ENCODE data around the gene LRRN1.
A peak's percentile ranks its signal among the peaks of the same experiment; 100 is the strongest.

The LRRN1 gene

DNA sequence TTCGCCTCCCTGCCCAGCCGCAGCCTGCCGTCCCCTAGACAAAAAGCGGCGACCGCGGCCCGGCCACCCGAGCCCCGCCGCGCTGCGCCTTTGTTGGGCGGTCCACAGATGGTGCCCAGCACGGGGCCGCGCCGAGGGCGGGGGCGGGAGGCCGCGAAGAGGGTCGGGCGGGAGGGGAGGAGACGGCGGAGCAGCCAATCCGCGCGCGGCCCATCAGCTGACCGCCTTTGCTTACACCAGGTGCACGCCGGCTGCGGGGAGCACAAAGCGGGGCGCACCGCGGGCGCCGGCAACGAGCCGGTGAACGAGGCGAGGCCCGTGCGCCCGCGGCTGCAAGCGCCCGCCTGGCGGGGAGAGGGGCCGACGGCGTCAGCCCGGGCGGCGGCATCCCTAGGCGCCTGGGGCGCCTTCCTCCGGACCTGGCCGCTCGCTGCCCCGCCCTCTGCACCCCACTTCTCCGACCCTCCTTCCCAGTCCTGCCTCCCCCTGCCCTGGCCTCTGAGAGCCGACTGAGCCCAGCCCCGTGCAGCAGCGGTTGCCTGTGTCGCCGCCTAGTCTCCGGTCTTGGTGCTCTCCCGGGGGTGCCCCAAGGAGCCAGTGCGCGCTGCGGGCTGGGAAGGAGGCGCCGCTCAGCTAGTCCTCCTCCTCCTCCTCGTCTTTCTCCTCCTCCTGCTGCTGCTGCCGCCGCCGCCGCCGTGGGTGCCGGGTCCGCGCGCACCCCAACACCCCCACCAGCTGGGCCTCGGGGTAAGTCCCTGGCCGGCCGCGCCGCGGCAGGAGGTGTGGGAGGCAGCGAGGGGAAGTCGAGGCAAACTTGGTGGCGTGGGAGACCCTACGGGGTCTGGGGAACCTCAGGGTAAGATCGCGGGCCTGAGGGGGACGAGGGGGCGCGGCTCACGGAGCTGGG is at the start of gene LRRN1:
TSS of gene LRRN1 (plus strand) at position 259 of the 907 bp plus-strand sequence. CDS start 45,211 bp downstream, outside the sequence.
- DNase-seq, result peak; percentile 27 to 58

DNA sequence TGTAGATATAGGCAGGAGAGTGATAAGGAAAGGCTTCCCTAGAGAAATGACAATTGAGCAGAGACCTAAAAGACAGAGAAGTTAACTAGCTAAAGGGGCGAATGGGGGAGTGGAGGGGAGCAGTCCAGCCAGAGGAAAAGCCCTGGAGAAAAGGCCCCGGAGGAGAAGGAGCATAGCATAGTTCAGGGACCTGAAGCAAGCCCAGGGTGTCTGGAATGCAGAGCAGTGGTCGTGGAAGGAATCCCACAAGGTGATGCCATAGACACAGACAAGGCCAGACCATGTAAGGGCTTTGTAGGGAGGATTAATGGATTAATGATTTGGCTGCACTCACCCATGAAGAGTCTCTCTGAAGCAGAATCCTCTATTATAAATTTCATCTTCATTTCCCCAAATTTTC is 45.8 kb upstream of the LRRN1 start:
- DNase-seq, result no peak

DNA sequence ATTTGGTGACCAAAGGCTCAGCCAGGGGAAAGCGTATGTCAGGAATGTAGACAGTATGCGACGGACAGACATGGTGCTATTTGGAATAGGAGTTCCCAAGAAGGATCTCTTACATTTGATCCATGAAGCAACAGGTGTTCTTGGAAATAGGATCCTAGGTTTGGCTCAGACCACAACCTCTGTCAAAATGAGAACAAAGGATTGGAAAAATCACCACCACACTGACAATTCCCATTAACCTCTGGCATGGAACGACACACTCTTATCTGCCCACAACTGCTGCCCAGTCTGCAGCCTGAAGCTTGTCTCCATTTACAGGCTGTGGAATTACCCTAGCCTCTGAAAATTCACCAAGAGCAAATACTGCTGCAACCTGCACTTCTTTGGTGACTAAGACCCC is 33.6 kb upstream of the LRRN1 start:
- DNase-seq, result no peak

DNA sequence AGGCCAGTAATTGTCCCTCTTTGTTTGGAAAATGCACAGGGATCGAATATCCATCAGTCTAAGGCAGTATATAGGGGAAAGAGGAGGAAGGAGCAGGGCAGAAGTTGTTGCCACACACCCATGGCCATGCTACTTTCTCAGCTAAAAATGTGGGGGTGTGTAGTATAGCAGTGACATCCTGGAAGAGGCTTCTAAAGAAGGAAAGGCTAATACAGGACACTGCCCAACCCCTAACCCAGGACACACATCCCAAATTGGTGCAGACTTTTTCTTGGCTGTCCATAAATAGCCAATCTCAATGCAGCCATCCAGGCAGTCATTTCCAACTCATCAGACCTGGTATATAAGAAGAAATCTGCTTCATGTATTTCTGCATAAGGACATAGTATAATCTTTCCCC is 33.1 kb upstream of the LRRN1 start:
- no peak for DNase-seq

DNA sequence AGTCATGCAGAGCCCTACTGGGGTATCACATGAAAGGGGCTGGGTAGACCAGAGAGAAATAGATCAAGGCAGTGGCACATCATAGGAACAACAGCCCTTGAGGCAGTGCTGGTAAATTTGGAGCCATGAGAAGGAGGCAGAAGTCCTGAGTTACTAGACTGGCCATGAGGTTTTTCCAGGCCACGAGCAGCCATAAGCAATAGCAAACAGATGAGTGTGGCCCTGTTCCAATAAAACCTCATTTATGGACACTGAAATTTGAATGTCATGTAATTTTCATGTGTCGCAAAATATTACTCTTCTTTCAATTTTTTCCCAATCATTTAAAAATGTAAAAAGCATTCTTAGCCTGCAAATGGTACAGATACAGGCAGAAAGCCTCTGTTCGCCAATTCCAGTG is 28.1 kb upstream of the LRRN1 start:
- no peak for DNase-seq

DNA sequence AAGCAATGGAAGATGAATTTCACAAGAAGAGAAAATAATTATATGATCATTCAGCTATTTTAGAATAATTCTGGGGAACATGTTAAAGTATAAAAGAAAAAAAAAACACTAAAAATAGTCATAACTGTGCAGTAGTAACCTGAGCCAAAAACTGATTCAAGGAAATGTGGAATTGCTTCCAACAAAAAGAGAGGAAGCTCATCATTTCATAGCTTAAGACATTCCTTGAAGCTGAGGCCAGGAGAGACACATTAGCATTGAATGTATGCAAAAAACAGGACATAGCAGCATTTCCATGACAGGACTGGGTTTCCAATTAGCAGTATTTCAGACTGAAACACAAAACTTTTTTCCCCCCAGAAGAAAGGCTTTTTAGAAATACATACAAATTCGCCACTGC is 27.7 kb upstream of the LRRN1 start:
- DNase-seq, result no peak

DNA sequence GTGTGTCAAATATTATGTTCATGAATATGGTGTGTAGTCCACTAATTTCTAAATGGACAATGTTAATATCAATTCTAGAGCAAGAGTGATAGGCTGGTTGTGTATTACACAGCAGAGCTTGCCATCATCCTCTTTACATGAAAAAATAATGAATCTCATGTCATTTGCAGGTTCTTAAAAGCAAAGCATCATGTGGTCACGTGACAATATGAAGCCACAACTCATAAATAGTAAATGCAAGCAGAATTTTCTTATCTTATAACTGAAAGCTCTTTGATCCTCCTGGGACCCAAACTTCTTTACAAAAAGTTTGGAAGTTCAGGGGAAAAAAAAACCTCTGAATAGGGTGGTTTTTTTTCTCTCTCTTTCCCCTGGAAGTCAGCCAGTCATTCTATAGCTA is 26.9 kb upstream of the LRRN1 start:
- DNase-seq, result no peak

DNA sequence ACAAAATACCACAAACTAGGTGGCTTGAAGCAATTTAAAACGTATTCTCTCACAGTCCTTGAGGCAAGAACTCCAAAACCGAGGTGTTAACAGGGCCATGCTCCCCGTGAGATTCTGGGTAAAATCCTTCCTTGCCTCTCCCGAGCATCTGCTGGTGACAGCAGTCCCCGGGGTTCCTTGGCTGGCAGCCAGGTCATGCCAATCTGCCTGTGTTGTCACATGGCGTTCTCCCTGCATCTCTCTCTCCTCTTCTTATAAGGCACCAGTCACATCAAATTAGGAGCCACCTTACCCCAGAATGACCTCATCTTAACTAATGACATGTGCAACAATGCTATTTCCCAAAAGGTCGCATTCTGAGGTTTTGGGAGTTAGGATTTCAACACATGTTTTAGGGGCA is 26.3 kb upstream of the LRRN1 start:
- no peak for DNase-seq

DNA sequence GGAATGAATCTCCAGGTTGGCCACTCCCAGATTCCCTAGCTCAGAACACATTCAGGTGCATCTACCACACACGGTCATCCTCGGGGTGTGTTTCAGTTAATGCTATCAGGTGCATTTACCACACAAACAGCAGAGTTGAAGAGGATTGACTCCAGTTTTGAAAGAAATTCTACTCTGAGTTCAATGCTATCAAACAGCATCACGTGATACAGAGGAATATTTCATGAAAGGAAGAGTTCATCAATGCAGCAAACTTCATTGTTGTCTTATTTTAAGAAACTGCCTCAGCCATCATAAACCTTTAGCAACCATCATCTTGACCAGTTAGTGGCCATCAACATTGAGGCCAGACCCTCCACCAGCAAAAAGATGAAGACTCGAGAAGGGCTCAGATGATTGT is 22.6 kb upstream of the LRRN1 start:
- no peak for DNase-seq

DNA sequence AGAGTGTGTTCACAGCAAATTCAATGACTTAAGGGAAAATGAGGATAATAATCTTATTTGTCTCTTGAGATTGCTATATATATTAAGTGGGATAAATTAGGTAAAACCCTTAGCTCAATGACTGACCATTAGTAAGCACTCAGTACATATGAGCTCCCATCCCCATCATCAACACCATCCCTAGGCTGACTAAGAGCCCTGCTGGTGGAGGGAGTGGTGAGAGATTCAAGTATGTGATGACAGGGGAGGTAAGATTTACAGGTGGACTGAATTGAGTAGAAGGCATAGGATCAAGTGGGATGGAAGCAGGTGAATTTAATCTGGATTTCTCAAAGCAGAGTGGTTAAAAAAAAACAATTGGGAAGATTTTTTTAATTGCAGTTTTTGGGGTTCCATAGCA is 21.0 kb upstream of the LRRN1 start:
- no peak for DNase-seq

DNA sequence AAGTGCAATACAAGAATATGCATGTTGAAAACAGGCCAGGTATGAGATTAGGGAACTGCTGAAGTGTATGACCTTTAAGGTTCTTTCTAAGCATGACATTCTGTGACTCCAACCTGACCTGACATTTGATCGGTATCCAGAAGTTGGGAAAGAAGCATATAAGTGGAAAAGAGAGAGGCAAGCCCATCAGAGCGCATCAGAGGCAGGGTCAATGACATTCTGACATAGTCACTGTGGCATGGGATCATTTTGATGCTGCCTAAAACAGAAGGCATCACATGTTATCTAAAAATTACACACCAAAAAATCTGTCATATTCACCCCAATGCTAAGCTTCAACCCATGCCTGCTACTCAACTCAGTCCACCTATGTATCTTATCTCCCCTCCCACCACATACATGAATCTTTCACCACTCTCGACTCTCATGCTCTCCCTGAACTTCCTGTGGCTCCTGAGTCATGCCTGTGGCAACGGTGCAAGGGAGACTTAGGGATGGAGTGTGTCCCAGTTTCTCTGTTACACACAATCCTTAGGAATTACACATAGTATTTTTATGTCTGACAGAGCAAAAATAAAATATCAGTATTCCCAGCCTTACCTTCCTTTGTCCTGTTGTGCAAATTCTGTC is 20.5 kb upstream of the LRRN1 start:
- DNase-seq, result no peak

DNA sequence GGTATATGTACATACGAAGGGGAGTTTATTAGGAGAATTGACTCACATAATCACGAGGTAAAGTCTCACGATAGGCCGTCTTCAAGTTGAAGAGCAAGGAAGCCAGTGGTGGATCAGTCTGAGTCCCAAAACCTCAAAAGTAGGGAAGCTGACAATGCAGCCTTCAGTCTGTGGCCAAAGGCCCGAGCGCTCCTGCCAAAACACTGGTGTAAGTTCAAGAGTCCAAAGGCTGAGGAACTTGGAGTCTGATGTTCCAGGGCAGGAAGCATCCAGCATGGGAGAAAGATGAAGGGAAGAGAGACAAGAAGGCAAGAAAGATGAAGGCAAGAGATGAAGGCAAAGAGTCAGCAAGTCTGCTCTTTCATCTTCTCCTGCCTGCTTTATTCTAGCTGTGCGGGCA is 16.8 kb upstream of the LRRN1 start:
- DNase-seq, result no peak

DNA sequence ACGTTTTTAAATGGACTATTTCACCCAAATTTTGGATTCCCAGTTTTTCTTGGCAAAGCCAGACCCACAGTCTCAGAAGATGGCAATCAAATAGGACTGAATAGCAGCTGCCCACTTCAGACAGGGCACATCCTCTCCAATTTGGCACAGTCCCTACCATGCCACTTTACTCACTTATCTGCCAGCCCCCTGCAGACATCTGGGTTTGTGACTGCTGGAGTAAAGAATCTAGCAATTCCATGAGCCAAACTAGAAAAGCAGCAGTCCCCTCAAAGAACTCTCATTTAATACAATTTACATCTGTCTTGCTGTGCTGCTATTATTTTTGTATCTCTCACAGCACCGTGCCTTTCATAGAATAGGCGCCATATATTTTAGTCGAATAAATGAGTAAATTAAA is 16.0 kb upstream of the LRRN1 start:
- DNase-seq, result no peak

DNA sequence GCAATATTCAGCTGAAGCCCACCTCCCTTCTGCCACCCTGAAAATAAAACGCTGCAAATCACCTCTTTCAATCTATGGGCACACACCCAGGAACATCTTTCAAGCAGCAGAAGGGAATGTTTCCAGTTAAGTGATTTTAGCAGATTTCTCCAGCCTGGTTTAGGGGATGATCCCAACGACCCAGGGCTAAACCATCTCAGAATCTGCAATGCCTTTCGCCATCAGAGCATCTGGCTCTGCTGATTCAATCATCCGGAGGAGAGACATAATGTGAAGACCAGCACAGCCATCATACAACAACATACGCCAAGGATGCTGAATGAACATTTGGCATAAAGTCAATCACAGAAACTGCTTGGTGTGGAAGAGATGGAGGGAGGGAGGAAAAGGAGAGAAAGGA is 15.5 kb upstream of the LRRN1 start:
- DNase-seq, result no peak

DNA sequence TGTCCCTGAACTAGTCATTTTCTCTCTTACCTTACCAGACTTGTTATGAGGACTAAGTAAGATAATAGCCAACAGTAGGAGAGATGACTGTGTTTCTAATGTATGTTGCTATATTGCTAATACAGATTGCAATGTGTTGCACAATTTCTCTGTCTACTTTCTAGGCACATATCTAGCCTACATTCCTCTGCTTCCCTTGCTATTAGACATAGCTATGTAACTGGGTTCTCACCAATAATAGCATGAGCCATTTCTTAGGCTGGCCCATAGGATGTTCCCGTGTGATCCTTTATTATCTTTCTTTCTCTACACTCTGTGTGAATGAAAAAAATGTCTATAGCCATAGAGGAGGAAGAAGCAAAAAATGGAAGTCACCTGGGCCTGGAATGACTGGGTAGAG is 6.8 kb upstream of the LRRN1 start:
- no peak for DNase-seq

DNA sequence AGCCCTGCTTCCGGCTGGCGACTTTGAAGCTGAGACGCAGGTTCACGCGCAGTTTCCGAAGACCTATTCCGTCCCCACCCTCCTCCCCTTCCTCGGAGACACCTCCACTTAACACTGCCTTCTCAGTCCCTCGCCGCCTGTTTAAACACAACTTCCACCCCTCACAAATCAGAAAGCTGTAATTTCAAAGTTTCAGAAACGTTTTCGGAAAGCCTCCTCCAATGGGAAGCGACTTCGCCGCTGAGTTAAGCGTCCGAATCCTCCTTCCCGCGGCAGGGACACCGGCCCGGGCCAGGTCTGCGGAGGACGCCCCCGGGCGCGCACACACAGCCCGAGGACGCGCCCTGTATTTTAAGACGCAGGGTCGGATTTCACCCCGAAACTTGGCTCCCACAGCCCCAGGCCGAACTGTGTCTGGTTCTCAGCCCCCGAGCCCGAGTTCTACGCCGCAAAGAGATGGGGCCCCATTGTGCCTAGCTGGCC is 559 bp upstream of the LRRN1 start:
- peak; percentile 32 to 42 for DNase-seq

DNA sequence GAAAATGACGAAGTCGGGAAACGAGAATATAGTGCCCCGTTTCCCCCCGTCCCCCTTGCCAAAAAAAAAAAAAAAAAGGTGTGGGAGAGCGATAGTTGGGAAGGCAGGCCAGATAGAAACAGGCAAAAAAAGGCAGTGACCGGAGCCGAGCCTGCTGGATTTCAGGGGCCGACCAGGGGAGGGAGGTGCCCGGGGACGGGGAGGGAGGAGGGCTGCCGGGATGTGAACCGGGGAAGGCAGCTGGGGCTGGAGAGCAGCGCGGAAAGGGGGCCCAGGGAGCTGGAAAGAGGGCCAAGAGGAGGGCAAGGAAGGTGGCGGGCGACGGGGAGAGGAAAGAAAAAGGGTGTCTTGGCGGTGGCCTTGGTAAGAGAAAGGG is 837 bp downstream of the LRRN1 start:
- no peak for DNase-seq

DNA sequence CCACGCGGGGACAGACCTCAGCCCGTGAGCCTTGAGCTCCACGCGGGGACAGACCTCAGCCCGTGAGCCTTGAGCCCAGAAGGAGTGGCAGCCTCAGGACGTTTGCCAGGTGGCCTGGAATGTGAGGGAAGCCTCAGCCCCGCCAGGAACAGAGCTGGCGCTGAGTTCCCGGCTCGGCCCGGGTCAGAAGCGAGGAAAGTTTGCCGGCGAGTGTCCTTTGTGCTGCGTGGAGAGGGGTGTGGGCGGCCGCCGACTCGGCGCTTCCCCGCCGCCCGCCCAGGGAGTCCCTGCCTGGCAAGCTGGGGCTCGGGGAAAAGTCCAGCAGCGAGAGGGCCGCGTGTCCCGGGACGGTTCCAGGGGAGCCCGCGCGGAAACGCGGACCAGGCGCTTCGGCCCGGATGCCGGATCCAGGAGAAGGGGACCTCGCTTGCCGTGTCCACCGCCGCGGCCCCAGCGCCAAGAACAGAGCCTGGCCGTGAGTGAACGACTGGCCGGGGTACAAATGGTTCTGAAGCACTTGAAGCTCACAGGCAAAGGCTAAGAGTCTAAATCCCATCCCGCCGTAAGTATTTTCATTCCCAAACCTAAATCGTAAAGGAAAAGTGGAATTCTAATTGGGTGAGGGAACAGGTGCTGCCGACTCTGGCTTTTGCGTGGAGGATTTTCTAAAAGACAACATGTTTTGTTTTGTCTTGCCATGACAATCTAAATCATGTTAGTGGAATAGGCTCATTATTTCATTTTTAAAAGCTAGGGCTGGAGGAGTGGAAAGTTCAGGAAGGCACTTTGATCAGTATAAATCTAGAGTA is 1.7 kb downstream of the LRRN1 start:
- DNase-seq, result no peak

DNA sequence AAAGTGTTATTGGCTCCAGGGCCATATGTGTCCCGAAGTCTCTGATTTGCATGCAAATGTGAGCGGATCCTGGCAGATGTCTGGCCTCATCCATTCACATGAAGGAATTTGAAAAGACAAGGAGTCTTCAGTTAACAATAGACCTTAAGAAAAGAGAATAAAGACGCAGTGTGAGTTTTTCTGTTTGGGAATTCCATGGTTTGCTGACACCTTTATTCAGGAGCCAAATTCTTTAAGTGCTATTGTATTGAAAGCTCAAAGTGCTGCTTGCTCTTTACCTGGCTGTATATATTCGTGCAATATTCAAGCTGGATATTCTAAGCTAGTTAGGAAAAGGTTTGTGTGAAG is 2.2 kb downstream of the LRRN1 start:
- no peak for DNase-seq

DNA sequence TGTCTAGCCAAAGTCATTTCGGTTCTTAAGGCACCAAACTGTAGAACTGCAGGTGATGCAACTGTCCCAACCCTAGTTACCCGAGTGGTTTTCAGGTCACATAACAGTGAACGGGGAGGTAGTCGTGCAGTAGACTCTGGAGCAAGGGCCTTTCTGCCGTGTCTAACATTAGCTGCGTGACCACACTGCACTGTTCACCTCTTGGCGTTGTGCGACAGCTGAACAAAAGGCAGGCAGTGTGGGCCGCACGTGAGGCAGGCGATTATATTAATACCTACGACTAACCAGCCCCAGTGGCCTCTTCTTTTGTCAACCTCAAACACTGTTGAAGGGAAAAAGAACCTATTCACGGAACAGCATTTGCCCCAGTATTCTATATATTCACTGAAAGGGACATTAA is 2.8 kb downstream of the LRRN1 start:
- no peak for DNase-seq

DNA sequence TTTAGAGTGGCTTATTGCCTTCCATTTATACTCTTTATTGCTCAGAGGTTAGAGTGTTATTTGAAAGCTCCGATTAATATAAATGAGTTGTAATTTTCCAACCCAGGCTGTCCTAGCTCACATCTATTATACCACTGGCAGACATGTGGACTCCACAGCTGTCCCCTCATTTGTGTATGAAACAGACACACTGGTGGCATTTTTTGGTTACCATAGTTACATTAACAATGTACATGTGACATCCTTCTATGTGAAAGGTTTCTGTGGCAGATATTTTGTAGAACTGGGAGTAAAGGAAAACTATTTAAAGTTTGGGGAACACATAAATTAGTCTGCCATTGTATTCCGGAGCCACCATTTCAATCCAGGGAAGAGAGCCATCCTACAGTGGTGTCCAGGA is 5.3 kb downstream of the LRRN1 start:
- no peak for DNase-seq

DNA sequence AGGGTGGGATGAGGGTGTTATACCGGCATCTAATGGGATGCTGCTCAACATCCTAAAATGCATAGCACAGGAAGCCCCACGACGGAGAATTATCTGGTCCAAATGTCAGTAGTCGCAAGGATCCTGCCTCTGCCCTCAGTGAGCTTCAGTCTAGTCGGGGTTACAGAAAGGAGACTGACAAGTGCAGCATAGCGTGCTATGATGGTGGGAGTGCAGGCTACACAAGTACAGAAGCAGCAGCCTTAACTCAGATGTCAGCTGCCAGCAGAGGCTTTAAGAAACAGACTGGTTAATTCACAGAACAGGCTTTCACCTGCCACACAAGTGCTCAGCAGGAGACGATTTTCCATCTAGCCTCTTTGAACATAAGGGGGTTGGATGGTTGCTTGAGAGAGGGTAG is 6.9 kb downstream of the LRRN1 start:
- DNase-seq, result no peak

DNA sequence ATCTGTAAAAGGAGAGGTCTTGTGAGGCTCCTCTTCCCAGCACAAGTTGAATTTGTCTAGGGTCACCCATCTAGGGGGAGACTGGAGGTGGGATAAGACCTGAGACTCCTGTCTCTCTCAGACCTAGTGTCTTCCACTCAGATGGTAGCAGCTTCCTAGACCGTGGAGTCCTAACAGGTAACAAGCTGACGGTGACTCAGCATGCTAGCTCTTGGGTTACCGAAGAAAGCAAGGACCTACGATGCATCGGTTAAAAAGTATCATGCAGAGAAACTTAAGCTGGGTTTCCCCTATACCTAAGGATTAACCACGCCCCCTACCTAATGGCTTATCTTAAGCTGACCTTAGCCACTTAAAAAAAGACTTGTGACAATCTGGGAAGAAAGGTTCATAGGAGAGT is 7.6 kb downstream of the LRRN1 start:
- no peak for DNase-seq

DNA sequence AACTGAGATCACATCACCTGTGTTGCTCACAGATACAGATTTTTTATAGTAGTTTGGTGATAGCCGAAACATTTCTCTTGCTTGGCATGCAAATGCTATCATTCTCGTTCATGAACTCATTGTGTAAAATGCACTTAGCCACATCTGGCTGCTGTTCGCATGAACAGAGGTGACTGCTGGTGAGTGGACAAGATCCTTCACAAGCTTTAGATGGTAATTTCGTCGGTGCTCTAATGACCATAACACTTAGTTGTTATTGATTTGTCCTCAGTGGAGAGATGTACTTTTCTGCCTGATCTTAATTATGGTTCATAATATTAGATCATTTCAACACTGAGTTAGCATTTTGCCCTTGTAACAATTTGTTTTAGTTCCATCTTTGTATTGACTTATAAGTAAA is 13.8 kb downstream of the LRRN1 start:
- no peak for DNase-seq

Measured in CD4-positive, alpha-beta T cell treated with Interleukin-4 for 1 hour (primary cell).